K562 (cell line): ENCODE data around the gene ANO6.

Experiments used
- CHD4 ChIP-seq: fragments of 200-600 bp; sonication (generic); IDR thresholded peaks from 3 replicates; pipeline ENCODE4 v1.6.1; 2012; ENCODE audit warnings: low read depth, mild to moderate bottlenecking, mixed read lengths, low read length, inconsistent platforms; ENCODE audit not compliant: insufficient read depth, insufficient replicate concordance, poor library complexity, severe bottlenecking
- CREB1 ChIP-seq, 2 experiments: sonication (generic) in 1 of 2; formaldehyde crosslinking in 1 of 2; IDR thresholded peaks; 2 replicates each; pipeline versions ENCODE4 v1.6.1 to v1.8.0; 2012 to 2022; ENCODE audit warnings: inconsistent platforms in 1 of 2, mild to moderate bottlenecking in 1 of 2, missing genetic modification reagents in 1 of 2, moderate library complexity in 1 of 2
- ELF4 ChIP-seq: fragments of 450-650 bp; formaldehyde crosslinking; IDR thresholded peaks from 2 replicates; pipeline ENCODE4 v1.4.0; 2022; ENCODE audit warnings: missing genetic modification characterization
- EP300 ChIP-seq: IDR thresholded peaks from 2 replicates; pipeline ENCODE4 v1.6.1; 2012; ENCODE audit warnings: low read length, improper control_type of control experiment
- FOXK2 ChIP-seq, 2 experiments: fragments of 450-650 bp; IDR thresholded peaks in 1 of 2; conservative IDR thresholded peaks in 1 of 2; 2 replicates each; pipeline ENCODE4 v1.6.1; 2016; ENCODE audit warnings: low read depth in 2 of 2, mild to moderate bottlenecking in 1 of 2
- MEF2D ChIP-seq: conservative IDR thresholded peaks from 2 replicates; pipeline ENCODE4 v1.6.1; 2016; ENCODE audit warnings: low read depth, missing genetic modification characterization, missing compliant biosample characterization
- MXI1 ChIP-seq: IDR thresholded peaks from 2 replicates; pipeline ENCODE4 v1.6.1; 2011; ENCODE audit warnings: low read depth, mild to moderate bottlenecking, improper control_type of control experiment, low read length
- NR2C2 ChIP-seq, 2 experiments: fragments of 200-800 bp in 1 of 2; sonication (Bioruptor generic) in 1 of 2; sonication (generic) in 1 of 2; formaldehyde crosslinking in 1 of 2; IDR thresholded peaks; 2 replicates each; pipeline versions ENCODE4 v1.6.1 to v1.8.0; 2016 to 2022; ENCODE audit warnings: mild to moderate bottlenecking in 1 of 2, missing compliant biosample characterization in 1 of 2, missing genetic modification characterization in 1 of 2, missing genetic modification reagents in 1 of 2
- XRCC5 ChIP-seq: fragments of 200-400 bp; formaldehyde crosslinking; IDR thresholded peaks from 2 replicates; pipeline ENCODE4 v1.6.1; 2017; ENCODE audit warnings: low read depth, mild to moderate bottlenecking, low read length
- ZFX ChIP-seq: sonication (generic); formaldehyde crosslinking; IDR thresholded peaks from 2 replicates; pipeline ENCODE4 v1.8.0; 2022; ENCODE audit warnings: mild to moderate bottlenecking, missing genetic modification reagents, moderate library complexity
- ZNF347 ChIP-seq: fragments of 450-650 bp; formaldehyde crosslinking; IDR thresholded peaks from 2 replicates; pipeline ENCODE4 v1.4.0; 2020; ENCODE audit warnings: low read depth, mild to moderate bottlenecking, moderate library complexity
- ZNF75A ChIP-seq: fragments of 450-650 bp; formaldehyde crosslinking; IDR thresholded peaks from 2 replicates; pipeline ENCODE4 v1.4.0; 2020; ENCODE audit warnings: mild to moderate bottlenecking
- TF ChIP-seq, protein P1 (sequence below), 3 experiments: IDR thresholded peaks in 2 of 3; conservative IDR thresholded peaks in 1 of 3; 2 replicates each; pipeline ENCODE4 v1.5.1; 2011 to 2012; ENCODE audit warnings: low read length in 3 of 3, mild to moderate bottlenecking in 3 of 3, control low read depth in 2 of 3, improper control_type of control experiment in 1 of 3, inconsistent platforms in 1 of 3, low read depth in 1 of 3, mixed read lengths in 1 of 3, moderate library complexity in 1 of 3; ENCODE audit not compliant: insufficient read depth in 2 of 3
- TF ChIP-seq, protein P2 (sequence below), 2 experiments: IDR thresholded peaks; 2 replicates each; pipeline ENCODE4 v1.6.1; 2011; ENCODE audit warnings: borderline replicate concordance in 1 of 2, control low read depth in 1 of 2, low read depth in 1 of 2, low read length in 1 of 2, mild to moderate bottlenecking in 1 of 2, mixed read lengths in 1 of 2, moderate library complexity in 1 of 2; ENCODE audit not compliant: insufficient read depth in 1 of 2, insufficient read length in 1 of 2, poor library complexity in 1 of 2, severe bottlenecking in 1 of 2; ENCODE audit errors: extremely low read depth in 1 of 2

- no peak for TF ChIP-seq ZNF75A (CRISPR knock-in tag)
- TF ChIP-seq ZFX, result no peak
- no peak for TF ChIP-seq MEF2D
- TF ChIP-seq, protein P1, sequence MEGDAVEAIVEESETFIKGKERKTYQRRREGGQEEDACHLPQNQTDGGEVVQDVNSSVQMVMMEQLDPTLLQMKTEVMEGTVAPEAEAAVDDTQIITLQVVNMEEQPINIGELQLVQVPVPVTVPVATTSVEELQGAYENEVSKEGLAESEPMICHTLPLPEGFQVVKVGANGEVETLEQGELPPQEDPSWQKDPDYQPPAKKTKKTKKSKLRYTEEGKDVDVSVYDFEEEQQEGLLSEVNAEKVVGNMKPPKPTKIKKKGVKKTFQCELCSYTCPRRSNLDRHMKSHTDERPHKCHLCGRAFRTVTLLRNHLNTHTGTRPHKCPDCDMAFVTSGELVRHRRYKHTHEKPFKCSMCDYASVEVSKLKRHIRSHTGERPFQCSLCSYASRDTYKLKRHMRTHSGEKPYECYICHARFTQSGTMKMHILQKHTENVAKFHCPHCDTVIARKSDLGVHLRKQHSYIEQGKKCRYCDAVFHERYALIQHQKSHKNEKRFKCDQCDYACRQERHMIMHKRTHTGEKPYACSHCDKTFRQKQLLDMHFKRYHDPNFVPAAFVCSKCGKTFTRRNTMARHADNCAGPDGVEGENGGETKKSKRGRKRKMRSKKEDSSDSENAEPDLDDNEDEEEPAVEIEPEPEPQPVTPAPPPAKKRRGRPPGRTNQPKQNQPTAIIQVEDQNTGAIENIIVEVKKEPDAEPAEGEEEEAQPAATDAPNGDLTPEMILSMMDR (IDR thresholded peaks at IDR 0.05 in 2 of 3, conservative IDR thresholded peaks at IDR 0.05 in 1 of 3; ENCODE audit: insufficient read depth in 2 of 3, low read depth in 1 of 3, low read length in 3 of 3), result no peak
- TF ChIP-seq NR2C2 (CRISPR knock-in tag; IDR thresholded peaks at IDR 0.05), result no peak
- no peak for TF ChIP-seq NR2C2 (tag; IDR thresholded peaks at IDR 0.05)
- TF ChIP-seq, protein P2, sequence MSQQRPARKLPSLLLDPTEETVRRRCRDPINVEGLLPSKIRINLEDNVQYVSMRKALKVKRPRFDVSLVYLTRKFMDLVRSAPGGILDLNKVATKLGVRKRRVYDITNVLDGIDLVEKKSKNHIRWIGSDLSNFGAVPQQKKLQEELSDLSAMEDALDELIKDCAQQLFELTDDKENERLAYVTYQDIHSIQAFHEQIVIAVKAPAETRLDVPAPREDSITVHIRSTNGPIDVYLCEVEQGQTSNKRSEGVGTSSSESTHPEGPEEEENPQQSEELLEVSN (IDR thresholded peaks at IDR 0.05; ENCODE audit: borderline replicate concordance in 1 of 2, extremely low read depth in 1 of 2, insufficient read depth in 1 of 2, insufficient read length in 1 of 2, low read depth in 1 of 2, low read length in 1 of 2, poor library complexity in 1 of 2, severe bottlenecking in 1 of 2), result no peak
- no peak for TF ChIP-seq ZNF347
- no peak for TF ChIP-seq CHD4
- TF ChIP-seq EP300, result no peak
- TF ChIP-seq CREB1 (IDR thresholded peaks at IDR 0.05), result no peak
- TF ChIP-seq CREB1 (CRISPR knock-in tag; IDR thresholded peaks at IDR 0.05), result no peak
- no peak for TF ChIP-seq ELF4 (CRISPR knock-in tag)
- no peak for TF ChIP-seq XRCC5
- TF ChIP-seq FOXK2 (conservative IDR thresholded peaks at IDR 0.05 in 1 of 2, IDR thresholded peaks at IDR 0.05 in 1 of 2; ENCODE audit: low read depth in 2 of 2), result no peak
- no peak for TF ChIP-seq MXI1
Observed at GRCh38 chr12:45351921-45352670, 136.2 kb downstream of the ANO6 start.
